ACC112 (cell line): Measurements from ENCODE around the gene PGAM5.

ENCODE experiments used
- H2AFZ ChIP-seq: fragments of 200-600 bp; sonication (generic); one replicate; pipeline ENCODE4 v1.6.0; 2017; ENCODE audit warnings: antibody characterized with exemption, low read length; ENCODE audit not compliant: unreplicated experiment
- H3K27ac ChIP-seq: fragments of 200-600 bp; sonication (generic); 2 replicates; pipeline ENCODE4 v1.5.1; 2014; ENCODE audit warnings: low read depth, mild to moderate bottlenecking, antibody characterized with exemption, low read length, moderate library complexity
- H3K27me3 ChIP-seq: fragments of 200-600 bp; sonication (generic); 2 replicates; pipeline ENCODE4 v1.6.1; 2014; ENCODE audit warnings: mild to moderate bottlenecking, antibody characterized with exemption, low read length, moderate library complexity, mixed read lengths; ENCODE audit not compliant: insufficient read depth
- H3K36me3 ChIP-seq: fragments of 200-600 bp; sonication (generic); 2 replicates; pipeline ENCODE4 v1.6.1; 2016; ENCODE audit warnings: mild to moderate bottlenecking, antibody characterized with exemption, low read length, moderate library complexity, mixed read lengths; ENCODE audit not compliant: insufficient read depth
- H3K4me1 ChIP-seq: fragments of 200-600 bp; sonication (generic); one replicate; pipeline ENCODE4 v1.6.1; 2016; ENCODE audit warnings: low read length, mixed read lengths; ENCODE audit not compliant: insufficient read depth, unreplicated experiment, control insufficient read depth
- H3K4me3 ChIP-seq: fragments of 200-600 bp; sonication (generic); 2 replicates; pipeline ENCODE4 v1.5.1; 2014; ENCODE audit warnings: mild to moderate bottlenecking, low read depth, low read length
- H3K79me2 ChIP-seq: fragments of 200-600 bp; sonication (generic); one replicate; pipeline ENCODE4 v1.6.0; 2016; ENCODE audit warnings: low read length; ENCODE audit not compliant: control insufficient read depth, unreplicated experiment, insufficient read depth

PGAM5 gene

GRCh38 chr12:132710043-132710404 lies 618 bp upstream of the PGAM5 start:
- Histone ChIP-seq H2AFZ (peak overlapping the region; percentile 65), H3K27ac (0 out of 2 replicates have a peak overlapping the region, but pooled peaks have one; percentile 13), H3K79me2 (peaks cover 42% of the 10 kb centered on the region)

GRCh38 chr12:132711080-132711843 lies 620 bp downstream of the PGAM5 start:
- H3K79me2 ChIP-seq, result peaks cover 42% of the 10 kb centered on the region
- H3K4me3 ChIP-seq, result peak overlapping the region; percentile 99
- peak overlapping the region; percentile 65 for H2AFZ ChIP-seq
- H3K36me3 ChIP-seq, result no peaks in the 10 kb centered on the region
- no peaks in the 10 kb centered on the region for H3K27me3 ChIP-seq
- H3K27ac ChIP-seq, result no peak overlapping the region
- H3K4me1 ChIP-seq, result no peaks in the 10 kb centered on the region

More at GRCh38 chr12:132710043-132710404, 618 bp upstream of the PGAM5 start:
- H3K36me3 ChIP-seq, result no peaks in the 10 kb centered on the region
- no peaks in the 10 kb centered on the region for H3K4me1 ChIP-seq
- H3K27me3 ChIP-seq, result no peaks in the 10 kb centered on the region
- H3K4me3 ChIP-seq, result peak overlapping the region; percentile 99

GRCh38 chr12:132713123-132713522 lies 2.5 kb downstream of the PGAM5 start:
- H3K4me3 ChIP-seq, result no peak overlapping the region
- peaks cover 42% of the 10 kb centered on the region for H3K79me2 ChIP-seq
- no peaks in the 10 kb centered on the region for H3K4me1 ChIP-seq
- H3K27ac ChIP-seq, result no peak overlapping the region
- peaks cover 4% of the 10 kb centered on the region; the same call in 1 of the 2 replicates for H3K36me3 ChIP-seq
- H3K27me3 ChIP-seq, result no peaks in the 10 kb centered on the region
- no peak overlapping the region for H2AFZ ChIP-seq

- H2AFZ ChIP-seq, result no peak overlapping the region
- H3K4me1 ChIP-seq, result no peaks in the 10 kb centered on the region
- peaks cover 10% of the 10 kb centered on the region; the same call in 1 of the 2 replicates for H3K36me3 ChIP-seq
- H3K27me3 ChIP-seq, result no peaks in the 10 kb centered on the region
- H3K4me3 ChIP-seq, result no peak overlapping the region
- H3K27ac ChIP-seq, result no peak overlapping the region
- H3K79me2 ChIP-seq, result peaks cover 39% of the 10 kb centered on the region
Observed at GRCh38 chr12:132715874-132716273, 5.2 kb downstream of the PGAM5 start.

- no peaks in the 10 kb centered on the region for H3K4me1 ChIP-seq
- no peak overlapping the region for H3K27ac ChIP-seq
- no peak overlapping the region for H3K4me3 ChIP-seq
- no peak overlapping the region for H2AFZ ChIP-seq
- peaks cover 34% of the 10 kb centered on the region for H3K79me2 ChIP-seq
- no peaks in the 10 kb centered on the region for H3K27me3 ChIP-seq
- H3K36me3 ChIP-seq, result peaks cover 15% of the 10 kb centered on the region; the same call in 1 of the 2 replicates
Observed at GRCh38 chr12:132716356-132716755, 5.7 kb downstream of the PGAM5 start.

GRCh38 chr12:132717011-132717410 lies 6.4 kb downstream of the PGAM5 start:
- no peak overlapping the region for H3K27ac ChIP-seq
- peaks cover 19% of the 10 kb centered on the region; the same call in 1 of the 2 replicates for H3K36me3 ChIP-seq
- peaks cover 28% of the 10 kb centered on the region for H3K79me2 ChIP-seq

GRCh38 chr12:132717531-132718387 lies 7.1 kb downstream of the PGAM5 start:
- H3K27me3 ChIP-seq, result no peaks in the 10 kb centered on the region
- peaks cover 21% of the 10 kb centered on the region for H3K79me2 ChIP-seq
- no peak overlapping the region for H3K27ac ChIP-seq
- H2AFZ ChIP-seq, result no peak overlapping the region
- no peak overlapping the region for H3K4me3 ChIP-seq
- peaks cover 19% of the 10 kb centered on the region; the same call in 1 of the 2 replicates for H3K36me3 ChIP-seq
- no peaks in the 10 kb centered on the region for H3K4me1 ChIP-seq

More at GRCh38 chr12:132717011-132717410, 6.4 kb downstream of the PGAM5 start:
- Histone ChIP-seq H2AFZ (no peak overlapping the region), H3K4me3 (no peak overlapping the region), H3K27me3 (no peaks in the 10 kb centered on the region), H3K4me1 (no peaks in the 10 kb centered on the region)

GRCh38 chr12:132718644-132719043 lies 8.0 kb downstream of the PGAM5 start:
- H3K27me3 ChIP-seq, result no peaks in the 10 kb centered on the region
- no peak overlapping the region for H3K4me3 ChIP-seq
- peaks cover 24% of the 10 kb centered on the region; the same call in 1 of the 2 replicates for H3K36me3 ChIP-seq
- H3K79me2 ChIP-seq, result peaks cover 13% of the 10 kb centered on the region
- no peaks in the 10 kb centered on the region for H3K4me1 ChIP-seq
- no peak overlapping the region for H2AFZ ChIP-seq
- H3K27ac ChIP-seq, result no peak overlapping the region

GRCh38 chr12:132719141-132719953 lies 8.7 kb downstream of the PGAM5 start:
- no peaks in the 10 kb centered on the region for H3K27me3 ChIP-seq
- no peaks in the 10 kb centered on the region for H3K4me1 ChIP-seq
- peaks cover 7% of the 10 kb centered on the region for H3K79me2 ChIP-seq
- no peak overlapping the region for H2AFZ ChIP-seq
- no peak overlapping the region for H3K4me3 ChIP-seq
- no peak overlapping the region for H3K27ac ChIP-seq
- peaks cover 30% of the 10 kb centered on the region; the same call in 1 of the 2 replicates for H3K36me3 ChIP-seq

GRCh38 chr12:132719954-132720324 lies 9.3 kb downstream of the PGAM5 start:
- H2AFZ ChIP-seq, result no peak overlapping the region
- no peak overlapping the region for H3K4me3 ChIP-seq
- H3K79me2 ChIP-seq, result peaks cover 1% of the 10 kb centered on the region
- H3K4me1 ChIP-seq, result no peaks in the 10 kb centered on the region
- no peak overlapping the region for H3K27ac ChIP-seq
- H3K27me3 ChIP-seq, result no peaks in the 10 kb centered on the region
- peaks cover 34% of the 10 kb centered on the region; the same call in 1 of the 2 replicates for H3K36me3 ChIP-seq
